T-helper 1 cell (primary cell): Measurements from ENCODE around the gene KDM6A.
"Not testable (repeated sequence)": the region's sequence is repeated elsewhere in the genome, so short reads cannot be mapped to it uniquely, and the experiment has no call there.

Experiments used
- DNase-seq, 5 donors: peaks; one replicate each; pipeline ENCODE4 v3.0.0-alpha.2; 2012 to 2020

Gene KDM6A

DNA sequence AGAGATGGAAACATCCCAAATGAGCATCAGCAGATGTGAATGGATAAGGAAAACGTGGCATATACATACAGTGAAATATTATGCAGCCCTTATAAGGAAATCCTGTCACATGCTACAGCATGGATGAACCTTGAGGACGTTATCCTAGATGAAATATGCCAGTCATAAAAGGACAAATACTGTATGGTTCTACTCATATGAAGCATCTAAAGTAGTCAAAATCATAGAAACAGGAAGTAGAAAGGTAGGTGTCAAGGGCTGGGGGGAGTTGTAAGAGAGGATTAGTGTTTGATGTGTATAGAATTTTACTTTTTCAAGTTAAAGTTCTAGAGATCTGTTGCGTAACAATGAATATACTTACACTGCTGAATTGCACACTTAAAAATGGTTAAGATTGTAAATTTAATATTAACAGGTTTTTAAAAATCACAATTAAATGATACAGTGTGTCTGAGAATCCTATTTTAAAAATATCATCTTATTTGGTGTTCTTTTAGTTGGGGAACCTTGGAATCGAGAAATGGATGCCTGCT, 58.5 kb downstream of the KDM6A start:
- DNase-seq = no peak

GRCh38 chrX:44935172-44935571, 62.2 kb downstream of the KDM6A start:
- no peak for DNase-seq

DNA sequence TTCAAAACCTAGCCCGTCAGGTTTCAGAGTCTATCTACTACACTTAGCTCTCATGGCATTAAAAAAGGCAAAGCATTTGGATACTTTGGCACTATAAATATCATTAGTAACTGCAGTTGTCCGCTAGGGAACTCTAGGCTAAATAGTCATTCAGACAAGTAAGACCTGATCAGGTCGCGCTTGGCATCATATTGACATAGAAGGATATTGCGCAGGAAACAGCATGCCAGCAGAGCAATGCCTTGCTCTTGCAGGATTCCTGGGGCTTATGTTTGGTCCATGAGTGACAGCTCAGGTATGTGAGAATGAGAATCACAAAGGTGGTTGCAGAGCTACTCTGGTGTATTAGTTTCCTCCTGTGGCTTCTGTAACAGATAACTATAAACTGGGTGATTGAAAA, 62.7 kb downstream of the KDM6A start:
- DNase-seq = no peak

DNA sequence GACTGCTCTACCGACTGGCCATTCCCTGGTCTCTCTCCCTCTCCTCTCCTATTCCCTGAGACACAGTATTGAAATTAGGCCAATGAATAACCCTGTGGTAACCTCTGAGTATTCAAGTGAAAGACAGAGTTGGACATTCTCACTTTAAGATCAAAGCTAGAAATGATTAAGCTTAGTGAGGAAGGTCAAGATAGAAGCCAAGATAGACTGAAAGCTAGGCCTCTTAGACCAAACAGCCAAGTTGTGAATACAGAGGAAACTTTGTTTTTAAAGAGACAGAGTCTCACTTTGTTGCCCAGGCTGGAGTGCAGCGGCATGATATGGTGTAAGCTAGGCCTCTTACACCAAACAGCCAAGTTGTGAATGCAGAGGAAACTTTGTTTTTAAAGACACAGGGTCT, 64.6 kb downstream of the KDM6A start:
- DNase-seq = no peak

DNA sequence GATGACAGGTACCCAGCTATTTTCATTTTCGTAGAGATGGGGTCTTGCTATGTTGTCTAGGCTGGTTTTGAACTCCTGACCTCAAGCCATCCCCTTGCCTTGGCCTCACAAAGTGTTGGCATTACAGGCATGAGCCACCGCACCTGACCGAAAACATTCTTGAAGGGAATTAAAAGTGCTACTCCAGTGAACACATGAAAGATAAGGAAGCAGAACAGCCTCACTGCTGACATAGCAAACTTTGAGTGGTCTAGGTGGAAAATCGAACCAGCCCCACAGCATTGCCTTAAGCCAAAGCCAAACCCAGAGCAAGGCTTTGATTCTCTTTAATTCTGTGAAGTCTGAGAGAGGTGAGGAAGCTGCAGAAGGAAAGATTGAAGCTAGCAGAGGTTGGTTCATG, 65.1 kb downstream of the KDM6A start:
- DNase-seq = no peak

DNA sequence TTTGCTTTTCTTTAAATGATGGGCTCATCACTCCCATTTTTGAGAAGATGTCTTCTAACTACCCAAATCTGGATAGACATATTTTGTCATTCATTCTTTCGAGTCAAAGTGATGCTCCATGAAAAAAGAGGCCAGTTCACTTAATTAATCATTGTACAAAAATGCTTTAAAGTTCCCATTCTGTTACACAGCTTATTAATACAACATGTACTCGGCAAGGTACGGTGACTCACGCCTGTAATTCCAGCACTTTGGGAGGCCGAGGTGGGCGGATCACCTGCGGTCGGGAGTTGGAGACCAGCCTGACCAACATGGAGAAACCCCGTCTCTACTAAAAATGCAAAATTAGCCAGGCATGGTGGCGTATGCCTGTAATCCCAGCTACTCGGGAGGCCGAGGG, 67.6 kb downstream of the KDM6A start:
- not testable (repeated sequence) for DNase-seq

DNA sequence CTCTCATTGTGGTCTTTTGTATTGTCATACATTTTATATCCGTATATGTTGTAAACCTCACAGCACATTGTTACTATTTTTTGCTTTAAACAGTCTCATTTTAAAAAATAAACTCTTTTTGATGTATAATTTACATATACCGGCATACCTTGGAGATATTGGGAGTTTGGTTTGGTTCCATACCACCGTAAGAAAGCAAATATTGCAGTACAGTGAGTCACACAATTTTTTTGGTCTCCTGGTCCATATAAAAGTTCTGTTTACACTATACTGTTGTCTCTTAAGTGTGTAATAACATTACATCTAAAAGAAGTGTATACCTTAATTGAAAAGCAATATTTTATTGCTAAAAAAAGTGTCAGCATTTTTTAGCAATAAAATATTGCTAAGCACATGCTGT, 70.0 kb downstream of the KDM6A start:
- DNase-seq = no peak

GRCh38 chrX:44944894-44945293, 71.9 kb downstream of the KDM6A start:
- no peak for DNase-seq

DNA sequence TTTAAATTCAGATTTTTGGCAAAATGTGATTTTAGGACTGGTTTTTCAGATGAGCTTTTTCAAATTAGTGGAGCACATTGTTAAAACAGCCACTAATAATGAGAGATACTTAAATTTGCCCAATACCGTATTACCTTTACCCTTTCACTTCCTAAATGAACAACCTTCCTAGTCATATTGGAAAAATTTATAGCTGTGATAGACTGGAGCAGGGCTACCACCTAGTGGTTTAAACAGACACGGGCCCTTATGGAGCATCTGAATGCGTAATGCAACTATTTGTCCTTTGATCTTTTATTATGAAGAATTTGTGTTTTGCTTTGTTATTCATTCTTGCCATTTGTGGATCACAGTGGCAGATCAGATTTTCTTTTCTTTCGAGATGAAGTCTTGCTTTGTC, 72.7 kb downstream of the KDM6A start:
- peak in 1 of 5 donors; percentile 7 for DNase-seq

GRCh38 chrX:44946771-44947170, 73.8 kb downstream of the KDM6A start:
- no peak for DNase-seq

- no peak for DNase-seq
These were observed 75.0 kb downstream of the KDM6A start for GRCh38 chrX:44947995-44948394.

DNA sequence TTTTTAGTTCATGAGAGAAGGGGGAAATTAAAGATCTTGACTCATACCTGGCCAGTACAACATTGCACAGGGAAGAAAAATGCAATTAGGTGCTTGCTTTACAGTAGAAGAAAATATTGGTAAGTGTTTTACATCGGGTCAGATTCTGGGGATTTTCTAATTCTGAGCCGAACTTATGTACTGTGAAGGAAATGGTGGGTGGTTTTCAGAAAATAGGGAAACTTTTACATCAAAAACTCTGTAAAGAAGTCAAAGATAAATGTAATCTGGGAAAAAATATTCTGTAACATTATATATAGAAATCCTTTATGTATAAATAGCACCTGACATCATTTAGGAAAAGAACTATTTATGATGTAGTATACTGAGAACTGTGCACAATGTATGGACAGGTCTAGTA, 75.4 kb downstream of the KDM6A start:
- no peak for DNase-seq

- DNase-seq = no peak
These were observed 76.1 kb downstream of the KDM6A start for GRCh38 chrX:44949125-44949524.

GRCh38 chrX:44950471-44951366, 77.7 kb downstream of the KDM6A start:
- DNase-seq = not testable (repeated sequence)

- no peak for DNase-seq
These were observed 78.6 kb downstream of the KDM6A start for GRCh38 chrX:44951572-44952067.

DNA sequence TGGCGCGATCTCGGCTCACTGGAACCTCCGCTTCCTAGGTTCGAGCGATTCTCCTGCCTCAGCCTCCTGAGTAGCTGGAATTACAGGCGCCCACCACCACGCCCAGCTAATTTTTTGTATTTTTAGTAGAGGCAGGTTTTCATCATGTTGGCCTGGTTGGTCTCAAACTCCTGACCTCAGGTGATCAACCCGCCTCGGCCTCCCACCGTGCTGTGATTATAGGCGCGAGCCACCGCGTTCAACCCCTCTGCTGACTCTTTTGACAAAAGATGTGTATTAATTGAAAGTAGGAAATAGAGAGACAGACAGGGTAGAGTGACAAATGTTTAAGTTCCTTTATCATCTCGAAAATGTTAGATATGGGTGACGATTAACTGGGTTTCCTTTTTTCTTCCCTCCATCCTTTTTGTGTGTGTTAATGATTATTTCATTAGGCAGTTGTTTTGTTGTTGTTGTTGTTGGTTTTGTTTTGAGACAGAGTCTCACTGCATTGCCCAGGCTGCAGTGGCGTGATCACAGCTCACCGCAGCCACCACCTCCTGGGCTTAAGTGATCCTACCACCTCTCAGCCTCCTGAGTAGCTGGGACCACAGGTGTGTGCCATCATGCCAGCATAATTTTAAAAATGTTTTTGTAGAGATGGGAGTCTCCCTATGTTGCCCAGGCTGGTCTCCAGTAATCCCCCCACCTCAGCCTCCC, 79.5 kb downstream of the KDM6A start:
- DNase-seq = no peak

DNA sequence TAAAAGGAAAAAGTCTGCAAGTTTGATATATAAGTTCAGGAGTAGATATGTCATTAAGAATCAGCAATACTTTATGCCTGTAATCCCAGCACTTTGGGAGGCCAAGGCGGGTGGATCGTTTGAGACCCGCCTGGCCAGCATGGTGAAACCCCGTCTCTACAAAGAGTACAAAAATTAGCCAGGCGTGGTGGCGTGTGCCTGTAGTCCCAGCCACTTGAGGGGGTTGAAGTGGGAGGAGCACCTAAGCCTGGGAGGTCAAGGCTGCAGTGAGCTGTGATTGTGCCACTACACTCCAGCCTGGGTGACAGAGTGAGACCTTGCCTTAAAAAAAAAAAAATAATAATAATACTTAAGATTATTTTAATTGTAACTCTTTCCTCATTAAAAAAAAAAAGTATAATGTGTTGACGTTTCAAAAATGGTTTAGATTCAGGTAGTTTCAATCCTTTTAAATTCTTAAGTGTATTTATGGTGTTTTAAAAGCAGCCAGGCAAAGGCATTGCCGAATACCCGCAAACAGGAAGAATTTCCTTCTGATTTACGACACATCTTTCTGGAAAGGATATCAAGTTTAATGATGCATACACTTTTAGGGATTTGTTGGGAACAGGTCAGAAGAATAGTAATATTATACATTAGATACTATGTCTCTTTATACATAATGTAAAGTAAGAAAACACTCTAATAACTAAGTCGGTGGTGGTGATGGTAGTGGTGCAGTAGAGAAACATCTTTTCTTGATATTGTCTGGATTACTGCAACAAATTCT, 80.9 kb downstream of the KDM6A start:
- no peak for DNase-seq

- DNase-seq = no peak
These were observed 81.6 kb downstream of the KDM6A start for GRCh38 chrX:44954562-44954961.

- DNase-seq = no peak
These were observed 84.9 kb downstream of the KDM6A start for GRCh38 chrX:44957848-44958247.

DNA sequence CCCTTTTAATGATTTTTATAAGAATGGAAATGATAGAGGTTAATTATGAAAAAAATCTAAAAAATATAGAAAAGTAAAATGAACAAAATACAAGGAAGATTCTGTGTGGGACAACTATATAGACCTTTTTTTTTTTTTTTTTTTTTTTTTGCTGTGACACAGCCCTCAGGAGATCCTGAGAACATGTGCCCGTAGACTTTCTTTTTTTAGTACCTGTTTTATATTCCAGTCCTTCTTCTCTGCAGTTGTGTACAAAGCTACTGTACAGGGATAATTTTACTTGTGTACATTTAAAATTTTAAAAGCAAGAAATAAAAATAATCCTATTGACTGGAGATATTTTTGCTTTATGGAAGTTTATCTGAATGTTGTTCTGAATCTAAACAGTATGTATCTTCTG, 85.5 kb downstream of the KDM6A start:
- no peak for DNase-seq

GRCh38 chrX:44961817-44962607, 89.0 kb downstream of the KDM6A start:
- peak in 2 of 5 donors; percentile 4 to 8 for DNase-seq

GRCh38 chrX:44962944-44963343, 90.0 kb downstream of the KDM6A start:
- no peak for DNase-seq
